H9 (cell line): ENCODE measurements around the gene MMP14. TPM values are rescaled to one million over a fixed set of nuclear protein-coding genes. Genes with fewer than 3 reads are reported as not detected.

Source experiments
- DNase-seq: peaks from one replicate; pipeline ENCODE4 v3.0.0-alpha.2; 2017
- H2AFZ ChIP-seq: one replicate; pipeline ENCODE4 v1.6.1; 2013; ENCODE audit warnings: mild to moderate bottlenecking, low read length, control low read depth, moderate library complexity
- H2AK5ac ChIP-seq: 2 replicates; pipeline ENCODE4 v1.6.1; 2013; ENCODE audit warnings: low read length, control low read depth, mixed read lengths; ENCODE audit not compliant: insufficient read length
- H2BK120ac ChIP-seq: one replicate; pipeline ENCODE4 v1.6.1; 2013; ENCODE audit warnings: low read depth, mild to moderate bottlenecking, low read length, control low read depth, inconsistent platforms; ENCODE audit not compliant: poor library complexity, severe bottlenecking
- H2BK12ac ChIP-seq: 2 replicates; pipeline ENCODE4 v1.6.1; 2013; ENCODE audit warnings: low read length, control low read depth, mixed read lengths, low read depth; ENCODE audit not compliant: insufficient read length
- H2BK15ac ChIP-seq: 2 replicates; pipeline ENCODE4 v1.6.1; 2013; ENCODE audit warnings: low read depth, low read length, control low read depth
- H2BK20ac ChIP-seq: one replicate; pipeline ENCODE4 v1.6.1; 2013; ENCODE audit warnings: low read depth, mild to moderate bottlenecking, low read length, control low read depth, inconsistent platforms; ENCODE audit not compliant: poor library complexity, severe bottlenecking
- H2BK5ac ChIP-seq: 2 replicates; pipeline ENCODE4 v1.6.1; 2013; ENCODE audit warnings: low read length, control low read depth, mixed read lengths; ENCODE audit not compliant: insufficient read length
- H3K14ac ChIP-seq: 2 replicates; pipeline ENCODE4 v1.6.1; 2013; ENCODE audit warnings: low read length, control low read depth; ENCODE audit not compliant: insufficient read depth
- H3K18ac ChIP-seq: 2 replicates; pipeline ENCODE4 v1.6.1; 2013; ENCODE audit warnings: low read depth, mild to moderate bottlenecking, mixed read lengths, low read length, control low read depth; ENCODE audit not compliant: insufficient read length
- H3K23ac ChIP-seq: 2 replicates; pipeline ENCODE4 v1.6.1; 2013; ENCODE audit warnings: low read length, control low read depth, mixed read lengths, low read depth; ENCODE audit not compliant: insufficient read length
- H3K23me2 ChIP-seq: 2 replicates; pipeline ENCODE4 v1.6.1; 2013; ENCODE audit warnings: low read depth, mild to moderate bottlenecking, mixed read lengths, low read length, control low read depth; ENCODE audit not compliant: insufficient read length, poor library complexity, severe bottlenecking
- H3K27ac ChIP-seq: 2 replicates; pipeline ENCODE4 v1.5.1; 2013; ENCODE audit warnings: low read length, control low read depth, mixed read lengths, low read depth; ENCODE audit not compliant: insufficient read length
- H3K27me3 ChIP-seq: 2 replicates; pipeline ENCODE4 v1.6.1; 2013; ENCODE audit warnings: low read length, control low read depth, inconsistent platforms; ENCODE audit not compliant: insufficient read depth
- H3K4ac ChIP-seq: 2 replicates; pipeline ENCODE4 v1.6.1; 2013; ENCODE audit warnings: low read depth, mild to moderate bottlenecking, control low read depth, inconsistent platforms, low read length, moderate library complexity
- H3K4me1 ChIP-seq: 2 replicates; pipeline ENCODE4 v1.6.1; 2013; ENCODE audit warnings: low read length, control low read depth, inconsistent platforms; ENCODE audit not compliant: insufficient read depth
- H3K4me2 ChIP-seq: 2 replicates; pipeline ENCODE4 v1.6.1; 2013; ENCODE audit warnings: low read length, control low read depth, mixed read lengths; ENCODE audit not compliant: insufficient read length, insufficient read depth
- H3K56ac ChIP-seq: 2 replicates; pipeline ENCODE4 v1.6.1; 2013; ENCODE audit warnings: low read depth, mild to moderate bottlenecking, mixed read lengths, low read length, control low read depth; ENCODE audit not compliant: insufficient read length
- H3K79me1 ChIP-seq: 2 replicates; pipeline ENCODE4 v1.6.1; 2013; ENCODE audit warnings: low read depth, mild to moderate bottlenecking, moderate library complexity, low read length, control low read depth, inconsistent platforms; ENCODE audit not compliant: insufficient read depth, poor library complexity, severe bottlenecking
- H3K79me2 ChIP-seq: 2 replicates; pipeline ENCODE4 v1.6.1; 2013; ENCODE audit warnings: low read length, control low read depth, inconsistent platforms; ENCODE audit not compliant: insufficient read depth
- H3K9ac ChIP-seq: 2 replicates; pipeline ENCODE4 v1.6.1; 2013; ENCODE audit warnings: low read length, control low read depth, mixed read lengths; ENCODE audit not compliant: insufficient read length; ENCODE audit errors: extremely low read depth
- H3K9me3 ChIP-seq: one replicate; pipeline ENCODE4 v1.6.1; 2013; ENCODE audit warnings: low read depth, low read length, inconsistent platforms; ENCODE audit not compliant: control insufficient read depth
- H3T11ph ChIP-seq: one replicate; pipeline ENCODE4 v1.6.1; 2013; ENCODE audit warnings: mild to moderate bottlenecking, low read length, control low read depth, inconsistent platforms
- H4K20me1 ChIP-seq: one replicate; pipeline ENCODE4 v1.6.1; 2013; ENCODE audit not compliant: control insufficient read depth, insufficient read length, insufficient read depth
- H4K5ac ChIP-seq: 2 replicates; pipeline ENCODE4 v1.6.1; 2013; ENCODE audit warnings: low read depth, mild to moderate bottlenecking, mixed read lengths, low read length, control low read depth; ENCODE audit not compliant: insufficient read length
- H4K8ac ChIP-seq: replicated peaks from 2 replicates; pipeline ENCODE4 v1.6.1; 2013; ENCODE audit warnings: low read length, control low read depth, mixed read lengths, low read depth; ENCODE audit not compliant: insufficient read length
- H4K91ac ChIP-seq: 2 replicates; pipeline ENCODE4 v1.6.1; 2013; ENCODE audit warnings: low read depth, mild to moderate bottlenecking, moderate library complexity, mixed read lengths, low read length, control low read depth; ENCODE audit not compliant: insufficient read length
- H3K27ac Mint-ChIP-seq, 3 experiments: 2 replicates in 2 of 3; 3 replicates in 1 of 3; pipeline ENCODE4 v1.8.0; 2020 to 2021; ENCODE audit warnings: mixed read lengths in 3 of 3, mild to moderate bottlenecking in 1 of 3, moderate library complexity in 1 of 3
- H3K27me3 Mint-ChIP-seq: 2 replicates; pipeline ENCODE4 v1.8.0; 2021; ENCODE audit warnings: low read depth, mild to moderate bottlenecking, moderate library complexity, mixed read lengths
- H3K36me3 Mint-ChIP-seq, 3 experiments: 2 replicates in 2 of 3; 3 replicates in 1 of 3; pipeline ENCODE4 v1.8.0; 2020 to 2021; ENCODE audit warnings: low read depth in 3 of 3, mixed read lengths in 3 of 3; ENCODE audit not compliant: insufficient read depth in 1 of 3
- H3K4me1 Mint-ChIP-seq, 2 experiments: 2 replicates each; pipeline ENCODE4 v1.8.0; 2020; ENCODE audit warnings: mixed read lengths in 2 of 2
- H3K4me3 Mint-ChIP-seq, 2 experiments: 2 replicates in 1 of 2; 3 replicates in 1 of 2; pipeline ENCODE4 v1.8.0; 2020 to 2021; ENCODE audit warnings: mild to moderate bottlenecking in 2 of 2, mixed read lengths in 2 of 2, moderate library complexity in 1 of 2
- H3K9me3 Mint-ChIP-seq, 2 experiments: 2 replicates in 1 of 2; 3 replicates in 1 of 2; pipeline ENCODE4 v1.8.0; 2020; ENCODE audit warnings: mild to moderate bottlenecking in 2 of 2, mixed read lengths in 2 of 2, moderate library complexity in 1 of 2
- CTCF ChIP-seq: fragments of 200-600 bp; sonication (generic); conservative IDR thresholded peaks from 3 replicates; pipeline ENCODE4 v1.8.0; 2021; ENCODE audit warnings: antibody characterized with exemption, mild to moderate bottlenecking
- WGBS: extraction: QIAGEN DNeasy Blood & Tissue Kit; methylation state at CpG from one replicate; pipeline ENCODE4 v1.1.7; 2013; ENCODE audit warnings: missing lambda C conversion rate, low lambda C conversion rate, mixed read lengths; ENCODE audit not compliant: insufficient read length; ENCODE audit errors: extremely low coverage; 5-methylcytosine and 5-hydroxymethylcytosine counted together
- total RNA-seq: library from RNA; stranded (reverse); gene quantifications from 2 replicates; pipeline ENCODE4 v1.2.1, GENCODE V29; 2021

Gene MMP14
- total RNA-seq, 1 experiment from 2014 or later, result 56.5 TPM

DNA sequence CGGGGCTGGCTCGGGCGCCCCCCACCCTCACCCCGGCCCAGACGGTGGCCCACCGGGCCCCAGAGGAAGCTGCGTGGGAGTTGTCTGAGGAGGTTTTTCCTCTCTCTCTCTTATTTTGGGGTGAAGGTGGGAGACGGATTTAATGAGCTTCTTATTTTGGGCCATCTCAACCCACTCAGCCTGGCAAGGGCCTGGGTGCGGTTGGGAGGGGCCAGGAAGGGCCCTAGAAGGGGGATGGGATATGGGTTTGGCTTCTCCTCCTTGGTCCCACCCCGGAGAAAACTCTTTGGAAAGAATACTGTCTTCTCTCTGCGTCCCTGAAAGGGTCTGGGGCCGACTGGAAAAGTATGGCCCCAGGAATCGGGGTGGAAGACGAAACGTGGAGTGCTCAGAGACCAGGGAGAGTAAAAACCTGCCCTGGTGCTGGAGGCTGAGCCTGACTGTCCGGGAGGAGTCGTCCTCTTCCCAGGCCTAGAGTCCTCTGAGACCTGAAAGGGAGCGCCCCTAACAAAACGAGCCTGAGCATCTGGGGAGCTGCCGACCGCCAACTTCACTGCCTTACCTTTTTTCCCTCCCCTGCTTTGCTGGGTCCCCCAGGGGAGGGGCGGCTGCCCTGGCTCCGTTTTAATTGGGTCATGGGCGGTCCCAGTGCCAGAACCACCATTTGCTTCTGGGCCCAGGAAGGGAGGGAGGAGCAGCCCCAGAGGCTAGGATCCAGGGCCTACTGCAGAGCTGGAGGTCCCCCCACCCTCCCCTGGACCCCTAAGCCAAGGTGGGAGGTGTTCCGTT is 1.6 kb downstream of the MMP14 start:
- no peak for TF ChIP-seq CTCF
- no peaks in the 10 kb centered on the region for H3K79me1 ChIP-seq
- Mint-ChIP-seq H3K9me3 (no peaks in the 10 kb centered on the region), H3K4me1 (peaks cover 28 to 32% of the 10 kb centered on the region in 2 experiments), H3K27me3 (no peaks in the 10 kb centered on the region), H3K27ac (peak overlapping the region; percentile 24 to 90 (median 87); a peak in 2 of 7 replicates), H3K4me3 (peak overlapping the region; percentile 95 to 99), H3K36me3 (peaks cover 17 to 47% (median 31%) of the 10 kb centered on the region in 3 experiments; a peak in 6 of 7 replicates)
- H3K56ac ChIP-seq, result no peak overlapping the region
- H4K91ac ChIP-seq, result no peak overlapping the region
- H2BK5ac ChIP-seq, result no peak overlapping the region
- no peaks in the 10 kb centered on the region for H3K9me3 ChIP-seq
- H3K27me3 ChIP-seq, result no peaks in the 10 kb centered on the region
- H3K18ac ChIP-seq, result no peak overlapping the region
- no peak overlapping the region for H3K4ac ChIP-seq
- no peak for DNase-seq
- no CpG with 5 or more reads among the region's 25 CpGs for WGBS
- H3K9ac ChIP-seq, result peak overlapping the region; percentile 87
- peak overlapping the region; percentile 16; the same call in 1 of the 2 replicates for H3K14ac ChIP-seq
- no peak overlapping the region for H2BK12ac ChIP-seq
- H3K23ac ChIP-seq, result no peak overlapping the region
- H2AFZ ChIP-seq, result no peak overlapping the region
- H2BK120ac ChIP-seq, result no peak overlapping the region
- H3K79me2 ChIP-seq, result no peaks in the 10 kb centered on the region; the same call in 1 of the 2 replicates
- H3K27ac ChIP-seq, result no peak overlapping the region
- peaks cover 14% of the 10 kb centered on the region for H3K23me2 ChIP-seq
- H4K8ac ChIP-seq, result no peak overlapping the region
- no peak overlapping the region for H2AK5ac ChIP-seq
- H2BK15ac ChIP-seq, result no peak overlapping the region
- H4K5ac ChIP-seq, result no peak overlapping the region
- no peak overlapping the region for H2BK20ac ChIP-seq
- H4K20me1 ChIP-seq, result no peaks in the 10 kb centered on the region
- H3K4me2 ChIP-seq, result peak overlapping the region; percentile 81
- H3T11ph ChIP-seq, result no peak overlapping the region
- peaks cover 9% of the 10 kb centered on the region; the same call in 1 of the 2 replicates for H3K4me1 ChIP-seq
